ENCODE measurements around the gene NACC1. TPM values are rescaled to one million over a fixed set of nuclear protein-coding genes. Genes with fewer than 3 reads are reported as not detected.

NACC1 gene
- total RNA-seq, 1 donor from 2014 or later, result 35.4 TPM

DNA sequence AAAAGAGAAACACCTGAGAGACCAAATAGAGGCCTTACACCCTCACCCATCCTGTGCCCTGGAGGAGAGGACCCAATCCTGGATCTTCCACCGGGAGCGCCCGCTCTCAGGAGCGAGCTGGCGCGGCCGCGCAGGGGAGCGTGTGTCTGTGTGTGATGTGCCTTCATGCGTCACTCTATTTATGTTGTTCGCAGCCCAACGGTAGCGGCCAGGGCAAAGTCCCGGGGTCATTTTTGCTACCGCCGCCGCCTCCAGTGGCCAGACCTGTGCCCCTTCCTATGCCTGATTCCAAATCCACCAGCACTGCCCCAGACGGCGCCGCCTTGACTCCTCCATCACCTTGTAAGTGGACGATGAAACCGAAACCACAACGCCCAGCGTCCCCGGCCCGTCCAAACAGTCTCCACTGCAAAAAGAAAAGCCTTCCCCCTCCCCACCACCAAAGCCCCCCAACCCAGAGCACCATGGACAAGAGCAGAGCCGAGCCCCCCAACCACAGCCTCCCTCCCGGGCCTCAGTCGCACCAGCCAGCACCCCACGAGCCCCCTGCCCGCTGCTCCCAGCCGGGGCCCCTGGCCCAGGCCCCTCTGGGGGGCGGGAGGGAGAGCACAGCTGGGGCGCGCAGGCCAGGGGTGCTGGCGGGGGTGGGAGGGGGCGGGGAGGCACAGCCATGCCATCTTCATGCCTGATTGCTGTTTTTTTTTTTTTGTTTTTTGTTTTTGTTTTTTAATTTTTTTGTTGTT is 30.1 kb upstream of the NACC1 start:
- TF ChIP-seq, protein P1, sequence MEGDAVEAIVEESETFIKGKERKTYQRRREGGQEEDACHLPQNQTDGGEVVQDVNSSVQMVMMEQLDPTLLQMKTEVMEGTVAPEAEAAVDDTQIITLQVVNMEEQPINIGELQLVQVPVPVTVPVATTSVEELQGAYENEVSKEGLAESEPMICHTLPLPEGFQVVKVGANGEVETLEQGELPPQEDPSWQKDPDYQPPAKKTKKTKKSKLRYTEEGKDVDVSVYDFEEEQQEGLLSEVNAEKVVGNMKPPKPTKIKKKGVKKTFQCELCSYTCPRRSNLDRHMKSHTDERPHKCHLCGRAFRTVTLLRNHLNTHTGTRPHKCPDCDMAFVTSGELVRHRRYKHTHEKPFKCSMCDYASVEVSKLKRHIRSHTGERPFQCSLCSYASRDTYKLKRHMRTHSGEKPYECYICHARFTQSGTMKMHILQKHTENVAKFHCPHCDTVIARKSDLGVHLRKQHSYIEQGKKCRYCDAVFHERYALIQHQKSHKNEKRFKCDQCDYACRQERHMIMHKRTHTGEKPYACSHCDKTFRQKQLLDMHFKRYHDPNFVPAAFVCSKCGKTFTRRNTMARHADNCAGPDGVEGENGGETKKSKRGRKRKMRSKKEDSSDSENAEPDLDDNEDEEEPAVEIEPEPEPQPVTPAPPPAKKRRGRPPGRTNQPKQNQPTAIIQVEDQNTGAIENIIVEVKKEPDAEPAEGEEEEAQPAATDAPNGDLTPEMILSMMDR (IDR thresholded peaks at IDR 0.05; ENCODE audit: borderline replicate concordance), result no peak
- no peaks in the 10 kb centered on the region for H3K27me3 ChIP-seq (ENCODE audit: low read depth)
- no peak for DNase-seq
- H3K4me3 ChIP-seq, result no peak overlapping the region
- H3K27ac ChIP-seq (replicated peaks), result no peak overlapping the region
- H3K4me1 ChIP-seq, result peaks cover 71% of the 10 kb centered on the region
- intact Hi-C loops (cut with micrococcal nuclease), result no loop called here
- no peaks in the 10 kb centered on the region for H3K9me3 ChIP-seq (replicated peaks)
- peaks cover 33% of the 10 kb centered on the region for H3K36me3 ChIP-seq

DNA sequence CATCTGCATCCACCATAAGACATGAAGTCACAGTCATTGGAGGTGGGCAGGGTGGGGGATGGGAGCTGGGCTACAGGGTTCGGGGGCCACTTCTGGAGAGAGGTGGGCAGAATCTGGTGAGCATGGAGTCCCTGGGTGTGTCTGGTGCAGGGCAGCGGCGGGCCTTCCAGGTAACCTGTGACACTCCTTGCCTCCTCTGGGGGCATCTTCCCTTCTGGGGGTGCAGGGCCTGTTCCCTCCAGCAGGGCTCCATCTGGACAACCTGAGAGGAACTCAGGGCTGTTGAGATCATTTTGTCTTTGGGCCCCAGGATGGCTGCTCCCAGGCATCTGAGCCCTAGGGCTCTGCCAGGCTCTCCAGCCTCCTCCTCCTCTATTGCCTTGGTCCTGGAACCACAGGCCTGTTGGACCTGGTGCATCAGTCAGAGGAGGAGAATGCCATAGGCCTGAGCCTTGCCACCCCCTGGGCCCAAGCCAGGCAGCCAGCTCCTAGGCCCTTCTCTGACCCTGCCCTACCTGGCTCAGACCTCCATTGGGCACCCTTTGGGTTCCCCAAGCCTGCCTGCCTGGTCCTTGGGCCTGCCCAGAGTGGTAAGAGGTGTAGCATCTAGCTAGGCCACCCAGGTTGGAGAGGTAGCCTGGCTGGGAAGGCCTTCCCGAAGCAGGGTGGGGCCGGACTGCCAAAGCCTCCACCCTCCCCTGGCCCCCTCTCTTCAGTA is 28.8 kb upstream of the NACC1 start:
- peaks cover 77% of the 10 kb centered on the region for H3K4me1 ChIP-seq

DNA sequence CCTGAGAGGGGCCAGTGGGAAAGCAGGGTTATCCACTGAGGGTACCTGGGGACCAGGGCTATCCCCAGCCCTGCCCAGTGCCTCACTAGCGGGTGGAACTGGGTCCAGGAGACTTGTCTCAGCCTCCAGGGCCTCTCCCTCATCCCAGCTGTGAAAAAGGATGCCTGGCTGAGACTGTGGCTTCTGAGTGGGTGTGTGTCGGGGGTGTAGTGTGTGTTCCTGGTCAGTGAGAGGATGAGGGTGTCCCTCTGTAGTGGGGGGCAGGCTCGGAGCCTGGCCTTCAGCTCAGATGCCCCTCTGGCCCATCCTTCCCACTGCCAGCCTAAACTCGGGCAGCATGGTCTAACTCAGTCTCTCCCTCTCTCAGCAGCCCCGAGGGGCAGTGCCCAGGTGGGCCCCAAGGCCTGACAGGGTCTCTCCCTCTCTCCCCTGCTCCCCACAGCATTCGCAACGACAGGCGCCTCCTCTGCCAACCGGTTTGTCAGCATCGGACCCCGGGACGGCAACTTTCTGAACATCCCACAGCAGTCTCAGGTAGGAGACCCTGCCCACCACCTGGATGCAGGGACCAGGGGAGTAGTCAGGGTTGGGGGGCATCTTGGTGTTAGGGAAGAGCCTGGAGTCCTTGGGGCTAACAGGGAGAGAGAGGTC is 28.1 kb upstream of the NACC1 start:
- Histone ChIP-seq H3K27me3 (ENCODE audit: low read depth) (no peaks in the 10 kb centered on the region), H3K27ac (replicated peaks) (peak overlapping the region; percentile 97), H3K9me3 (replicated peaks) (no peaks in the 10 kb centered on the region), H3K4me3 (no peak overlapping the region), H3K36me3 (peaks cover 30% of the 10 kb centered on the region), H3K4me1 (peaks cover 77% of the 10 kb centered on the region)
- intact Hi-C loops (cut with micrococcal nuclease), result loop anchor here (5.0 kb wide), 1 partner anchor 108 kb away; no protein-coding TSS in a partner anchor
- no peak for DNase-seq
- TF ChIP-seq, protein P1 (IDR thresholded peaks at IDR 0.05; ENCODE audit: borderline replicate concordance), result no peak

More for the DNA sequence above, 28.8 kb upstream of the NACC1 start:
- TF ChIP-seq, protein P1 (IDR thresholded peaks at IDR 0.05; ENCODE audit: borderline replicate concordance), result peak; percentile 11
- H3K27ac ChIP-seq (replicated peaks), result peak overlapping the region; percentile 97
- no peaks in the 10 kb centered on the region for H3K27me3 ChIP-seq (ENCODE audit: low read depth)
- H3K36me3 ChIP-seq, result peaks cover 25% of the 10 kb centered on the region
- H3K4me3 ChIP-seq, result no peak overlapping the region
- intact Hi-C loops (cut with micrococcal nuclease), result no loop called here
- H3K9me3 ChIP-seq (replicated peaks), result no peaks in the 10 kb centered on the region
- no peak for DNase-seq

DNA sequence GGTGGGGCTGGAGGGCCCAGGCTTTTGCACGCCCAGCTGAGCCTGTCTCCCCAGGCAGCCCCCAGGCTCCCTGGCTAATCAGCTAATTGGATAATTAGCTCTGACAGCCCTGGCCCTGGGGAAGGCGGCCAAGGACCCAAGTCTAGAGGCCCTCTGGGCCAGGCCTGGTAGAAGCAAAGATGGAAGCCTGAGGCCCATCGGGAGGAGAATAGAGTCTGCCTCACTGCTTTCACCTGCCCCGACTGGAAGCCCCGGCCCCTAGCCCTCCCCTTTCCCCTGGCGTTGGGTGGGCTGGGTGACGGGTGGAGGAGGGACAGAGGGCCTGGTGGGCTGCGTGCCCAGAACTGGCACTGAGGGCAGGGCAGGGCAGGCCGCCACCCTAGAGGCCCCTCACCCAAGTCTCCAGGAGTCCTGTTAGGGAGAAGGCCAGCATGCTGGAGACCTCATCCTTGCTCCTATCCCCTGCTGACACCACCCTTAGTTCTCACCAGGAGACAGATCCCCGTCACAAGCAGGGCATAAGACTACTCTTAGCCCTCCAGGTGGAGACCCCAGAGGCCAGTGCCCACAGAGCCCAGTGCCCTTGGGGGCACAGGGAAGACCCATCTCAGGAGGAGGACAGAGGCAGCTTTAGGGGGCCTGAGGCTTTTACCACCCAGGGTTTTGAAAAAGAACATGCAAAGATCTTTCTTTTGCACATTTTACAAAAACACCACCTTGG is 27.4 kb upstream of the NACC1 start:
- peaks cover 35% of the 10 kb centered on the region for H3K36me3 ChIP-seq
- intact Hi-C loops (cut with micrococcal nuclease), result loop anchor here (5.0 kb wide), 1 partner anchor 108 kb away; no protein-coding TSS in a partner anchor
- H3K4me3 ChIP-seq, result no peak overlapping the region
- H3K27ac ChIP-seq (replicated peaks), result peak overlapping the region; percentile 97
- no peaks in the 10 kb centered on the region for H3K27me3 ChIP-seq (ENCODE audit: low read depth)
- no peak for DNase-seq
- TF ChIP-seq, protein P1 (IDR thresholded peaks at IDR 0.05; ENCODE audit: borderline replicate concordance), result no peak
- H3K9me3 ChIP-seq (replicated peaks), result no peaks in the 10 kb centered on the region
- H3K4me1 ChIP-seq, result peaks cover 77% of the 10 kb centered on the region
